GM12878 (cell line): Measurements from ENCODE around the gene TBC1D3I. TPM values are rescaled to one million over a fixed set of nuclear protein-coding genes. Genes with fewer than 3 reads are reported as not detected.

Source experiments
- ATAC-seq: fragments of 200-7000 bp; cut with Tn5 transposase; 3 replicates; pipeline ENCODE4 v1.9.1; 2020; ENCODE audit warnings: mild to moderate bottlenecking, moderate library complexity
- BruUV-seq: library from RNA; stranded (reverse); fragments of 400-500 nt; replicated peaks from 2 replicates; lab custom pipeline; 2021; lab: Mats Ljungman, UMichigan
- CTCF ChIA-PET: fragments of 300-600 bp; sonication (Branson Sonifier 250); formaldehyde crosslinking; extraction: SDS; loops from one replicate; lab custom pipeline; 2021; ENCODE audit warnings: inconsistent platforms; lab: Yijun Ruan, JAX
- POLR2A ChIA-PET: fragments of 350-600 bp; formaldehyde crosslinking; extraction: SDS; loops from one replicate; lab custom pipeline; 2021; ENCODE audit warnings: inconsistent platforms; lab: Charles Lee
- RAD21 ChIA-PET: fragments of 300-600 bp; sonication (Branson Sonifier 250); formaldehyde crosslinking; loops from one replicate; lab custom pipeline; 2023; ENCODE audit warnings: antibody characterized with exemption; ENCODE audit not compliant: unreplicated experiment; lab: Charles Lee
- SMC1A ChIA-PET: fragments of 300-600 bp; sonication (Branson Sonifier 250); formaldehyde crosslinking; loops from one replicate; lab custom pipeline; 2023; ENCODE audit not compliant: unreplicated experiment, uncharacterized antibody; lab: Charles Lee
- DNase-seq: peaks from one replicate; pipeline ENCODE4 v3.0.0-alpha.2; 2011; ENCODE audit warnings: low read depth, low spot score
- FAIRE-seq: peaks from 3 replicates; lab custom pipeline; 2011; peaks lifted over from hg19 to GRCh38; lab: Jason Lieb, UNC
- H2AFZ ChIP-seq: 2 replicates; pipeline ENCODE4 v1.6.0; 2011; ENCODE audit warnings: low read depth, low read length, control low read depth; ENCODE audit not compliant: control insufficient read depth
- H3K27ac ChIP-seq: 2 replicates; pipeline ENCODE4 v1.5.1; 2011; ENCODE audit warnings: control low read depth; ENCODE audit not compliant: control insufficient read depth, insufficient read depth
- H3K27me3 ChIP-seq, 2 experiments: replicated peaks in 1 of 2; 2 replicates each; pipeline versions ENCODE4 v1.6.0 to v1.6.1; 2011; ENCODE audit warnings: low read length in 1 of 2; ENCODE audit not compliant: control insufficient read depth in 2 of 2, insufficient read depth in 2 of 2
- H3K36me3 ChIP-seq, 2 experiments: 2 replicates each; pipeline ENCODE4 v1.5.1; 2011; ENCODE audit warnings: low read length in 1 of 2; ENCODE audit not compliant: control insufficient read depth in 2 of 2, insufficient read depth in 2 of 2
- H3K4me1 ChIP-seq: 2 replicates; pipeline ENCODE4 v1.6.1; 2011; ENCODE audit warnings: mild to moderate bottlenecking, low read length, moderate library complexity, mixed read lengths; ENCODE audit not compliant: control insufficient read depth, insufficient read depth
- H3K4me2 ChIP-seq: 2 replicates; pipeline ENCODE4 v1.6.0; 2011; ENCODE audit warnings: control low read depth; ENCODE audit not compliant: control insufficient read depth, insufficient read depth
- H3K4me3 ChIP-seq: fragments of 200-600 bp; sonication (generic); 2 replicates; pipeline ENCODE4 v1.5.1; 2016
- H3K79me2 ChIP-seq: 2 replicates; pipeline ENCODE4 v1.6.0; 2011; ENCODE audit warnings: low read length; ENCODE audit not compliant: control insufficient read depth, insufficient read depth
- H3K9ac ChIP-seq: 2 replicates; pipeline ENCODE4 v1.8.0; 2011; ENCODE audit warnings: low read length, control low read depth, mixed read lengths; ENCODE audit not compliant: control insufficient read depth, insufficient read depth
- H3K9me3 ChIP-seq: replicated peaks from 3 replicates; pipeline ENCODE4 v1.5.1; 2011; ENCODE audit warnings: mild to moderate bottlenecking, low read length; ENCODE audit not compliant: control insufficient read depth, insufficient read depth
- H4K20me1 ChIP-seq: 2 replicates; pipeline ENCODE4 v1.6.0; 2011; ENCODE audit not compliant: control insufficient read depth, insufficient read depth
- CHD2 ChIP-seq: IDR thresholded peaks from 2 replicates; pipeline ENCODE4 v1.6.1; 2011; ENCODE audit warnings: low read depth, low read length, improper control_type of control experiment, borderline replicate concordance
- HCFC1 ChIP-seq: fragments of 150-350 bp; IDR thresholded peaks from 2 replicates; pipeline ENCODE4 v1.6.1; 2014; ENCODE audit warnings: low read length
- HDGF ChIP-seq: fragments of 450-650 bp; IDR thresholded peaks from 2 replicates; pipeline ENCODE4 v1.6.1; 2016; ENCODE audit warnings: antibody characterized with exemption
- NFYB ChIP-seq: IDR thresholded peaks from 2 replicates; pipeline ENCODE4 v1.6.1; 2011; ENCODE audit warnings: low read depth, mild to moderate bottlenecking, low read length, improper control_type of control experiment, moderate library complexity; ENCODE audit not compliant: insufficient read depth
- NR2F1 ChIP-seq: fragments of 450-650 bp; conservative IDR thresholded peaks from 2 replicates; pipeline ENCODE4 v1.6.1; 2017; ENCODE audit warnings: mild to moderate bottlenecking
- WGBS: methylation state at CpG from one replicate; pipeline ENCODE4 v1.1.6; 2016; ENCODE audit warnings: low lambda C conversion rate; ENCODE audit not compliant: insufficient replicate concordance, insufficient coverage; ENCODE audit errors: missing lambda C conversion rate; 5-methylcytosine and 5-hydroxymethylcytosine counted together
- in situ Hi-C: fragments of 300-500 bp; cut with MboI; formaldehyde crosslinking; loops from 9 replicates; pipeline ENCODE4 v1.14.3; 2018; ENCODE audit warnings: mixed read lengths
- intact Hi-C: fragments of 100-400 bp; cut with micrococcal nuclease; formaldehyde crosslinking; loops from one replicate; pipeline ENCODE4 v1.14.2; 2022; ENCODE audit not compliant: unreplicated experiment
- polyA plus RNA-seq, 11 experiments: library from polyadenylated mRNA; depleted of rRNA in 4 of 11; unstranded in 6 of 11; stranded (reverse) in 5 of 11; fragments of >200 nt; fragmentation: Nextera tagmentation in 4 of 11; fragmentation: Illumina TruSeq in 1 of 11; extraction: Ambion mirVana in 4 of 11; extraction: Trizol in 1 of 11; gene quantifications; 1 replicate in 1 of 11; 2 replicates in 10 of 11; pipeline versions ENCODE4 v1.2.1 to v1.2.3, GENCODE V29; 2011 to 2016; ENCODE audit warnings: inconsistent platforms in 2 of 11, missing spikeins in 2 of 11, low read depth in 1 of 11
- total RNA-seq, 4 experiments: library from RNA; depleted of rRNA in 3 of 4; stranded (reverse); fragments of >200 nt in 3 of 4; fragmentation: Illumina TruSeq in 1 of 4; extraction: Trizol in 1 of 4; gene quantifications; 2 replicates each; pipeline versions ENCODE4 v1.2.1 to v1.2.3, GENCODE V29; 2013 to 2021
- TF ChIP-seq, protein P1 (sequence below): fragments of 450-650 bp; IDR thresholded peaks from 2 replicates; pipeline ENCODE4 v1.6.1; 2016; ENCODE audit warnings: mild to moderate bottlenecking
- TF ChIP-seq, protein P2 (sequence below): IDR thresholded peaks from 2 replicates; pipeline ENCODE4 v1.6.1; 2011; ENCODE audit warnings: mild to moderate bottlenecking, low read depth, low read length, moderate library complexity; ENCODE audit not compliant: insufficient replicate concordance
- TF ChIP-seq, protein P3 (sequence below): fragments of 450-650 bp; IDR thresholded peaks from 2 replicates; pipeline ENCODE4 v1.6.1; 2017; ENCODE audit warnings: low read depth, mild to moderate bottlenecking, moderate library complexity

TBC1D3I gene
- total and polyA plus RNA-seq, 10 of the 15 experiments (the other 5 are each of a cell fraction or from before 2014, with no cell fraction given): 0.06 to 0.41 TPM; not detected in 8

DNA sequence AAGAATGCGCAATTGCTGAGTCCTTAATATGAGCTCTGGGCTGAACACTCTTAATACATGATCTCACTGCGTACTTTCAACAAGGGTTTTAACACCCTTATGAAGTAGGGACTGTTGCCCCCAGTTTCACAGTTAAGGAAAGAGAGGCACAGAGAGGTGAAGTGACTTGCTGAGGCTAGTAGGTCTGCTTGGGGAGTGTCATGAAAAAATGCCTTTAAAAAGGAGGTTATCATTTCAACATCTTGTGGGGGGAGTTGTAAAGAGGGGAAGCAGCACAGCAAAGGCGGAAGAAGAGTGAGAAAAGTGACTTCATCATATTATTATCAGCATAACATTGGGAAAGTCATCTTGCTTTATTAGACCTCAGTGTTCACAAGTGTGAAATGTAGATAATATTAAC, 51.4 kb downstream of the TBC1D3I start:
- Histone ChIP-seq H3K4me1 (peaks cover 6% of the 10 kb centered on the region), H3K27me3 (no peaks in the 10 kb centered on the region), H2AFZ (no peak overlapping the region), H3K36me3 (no peaks in the 10 kb centered on the region), H3K27ac (no peak overlapping the region), H4K20me1 (no peaks in the 10 kb centered on the region), H3K4me2 (no peak overlapping the region), H3K9ac (no peak overlapping the region), H3K4me3 (no peak overlapping the region), H3K79me2 (no peaks in the 10 kb centered on the region), H3K9me3 (no peaks in the 10 kb centered on the region; the same call in 2 of the 3 replicates)
- no peak for TF ChIP-seq NFYB
- TF ChIP-seq, protein P1, sequence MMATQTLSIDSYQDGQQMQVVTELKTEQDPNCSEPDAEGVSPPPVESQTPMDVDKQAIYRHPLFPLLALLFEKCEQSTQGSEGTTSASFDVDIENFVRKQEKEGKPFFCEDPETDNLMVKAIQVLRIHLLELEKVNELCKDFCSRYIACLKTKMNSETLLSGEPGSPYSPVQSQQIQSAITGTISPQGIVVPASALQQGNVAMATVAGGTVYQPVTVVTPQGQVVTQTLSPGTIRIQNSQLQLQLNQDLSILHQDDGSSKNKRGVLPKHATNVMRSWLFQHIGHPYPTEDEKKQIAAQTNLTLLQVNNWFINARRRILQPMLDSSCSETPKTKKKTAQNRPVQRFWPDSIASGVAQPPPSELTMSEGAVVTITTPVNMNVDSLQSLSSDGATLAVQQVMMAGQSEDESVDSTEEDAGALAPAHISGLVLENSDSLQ: no peak
- TF ChIP-seq CHD2: no peak
- TF ChIP-seq NR2F1: no peak
- TF ChIP-seq, protein P2, sequence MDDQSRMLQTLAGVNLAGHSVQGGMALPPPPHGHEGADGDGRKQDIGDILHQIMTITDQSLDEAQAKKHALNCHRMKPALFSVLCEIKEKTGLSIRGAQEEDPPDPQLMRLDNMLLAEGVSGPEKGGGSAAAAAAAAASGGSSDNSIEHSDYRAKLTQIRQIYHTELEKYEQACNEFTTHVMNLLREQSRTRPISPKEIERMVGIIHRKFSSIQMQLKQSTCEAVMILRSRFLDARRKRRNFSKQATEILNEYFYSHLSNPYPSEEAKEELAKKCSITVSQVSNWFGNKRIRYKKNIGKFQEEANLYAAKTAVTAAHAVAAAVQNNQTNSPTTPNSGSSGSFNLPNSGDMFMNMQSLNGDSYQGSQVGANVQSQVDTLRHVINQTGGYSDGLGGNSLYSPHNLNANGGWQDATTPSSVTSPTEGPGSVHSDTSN: no peak
- no peak for TF ChIP-seq HDGF
- TF ChIP-seq, protein P3, sequence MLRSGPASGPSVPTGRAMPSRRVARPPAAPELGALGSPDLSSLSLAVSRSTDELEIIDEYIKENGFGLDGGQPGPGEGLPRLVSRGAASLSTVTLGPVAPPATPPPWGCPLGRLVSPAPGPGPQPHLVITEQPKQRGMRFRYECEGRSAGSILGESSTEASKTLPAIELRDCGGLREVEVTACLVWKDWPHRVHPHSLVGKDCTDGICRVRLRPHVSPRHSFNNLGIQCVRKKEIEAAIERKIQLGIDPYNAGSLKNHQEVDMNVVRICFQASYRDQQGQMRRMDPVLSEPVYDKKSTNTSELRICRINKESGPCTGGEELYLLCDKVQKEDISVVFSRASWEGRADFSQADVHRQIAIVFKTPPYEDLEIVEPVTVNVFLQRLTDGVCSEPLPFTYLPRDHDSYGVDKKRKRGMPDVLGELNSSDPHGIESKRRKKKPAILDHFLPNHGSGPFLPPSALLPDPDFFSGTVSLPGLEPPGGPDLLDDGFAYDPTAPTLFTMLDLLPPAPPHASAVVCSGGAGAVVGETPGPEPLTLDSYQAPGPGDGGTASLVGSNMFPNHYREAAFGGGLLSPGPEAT: no peak
- no peak for TF ChIP-seq HCFC1
- ChIA-PET RAD21 (no interaction called here), CTCF (no interaction called here), POLR2A (no interaction called here), SMC1A (no interaction called here)
- intact Hi-C loops (no loop called here), in situ Hi-C loops (no loop called here)
- no peak for ATAC-seq
- no peak for DNase-seq
- BruUV-seq: no TSS peak
- FAIRE-seq: no peak
- WGBS: 97% methylated on average over 3 of the region's 3 CpGs
